GM13977 (cell line): ENCODE results near the gene SLC13A2.
"Not testable (repeated sequence)": the region's sequence is repeated elsewhere in the genome, so short reads cannot be mapped to it uniquely, and the experiment has no call there.

Experiments
- DNase-seq: peaks from one replicate; pipeline ENCODE4 v3.0.0; 2012; ENCODE audit warnings: low spot score
- CTCF ChIP-seq: IDR thresholded peaks from 2 replicates; pipeline ENCODE4 v1.5.1; 2012; ENCODE audit warnings: mild to moderate bottlenecking, control low read depth; ENCODE audit not compliant: insufficient read depth; ENCODE audit errors: extremely low read depth, missing control alignments
- in situ Hi-C: fragments of 300-500 bp; cut with MboI; formaldehyde crosslinking; loops from one replicate; pipeline ENCODE4 v1.12.0; 2022; ENCODE audit warnings: low sequenced_read_pairs, low pct_unique_long_range_greater_than_20kb, mixed read lengths, inconsistent platforms; ENCODE audit not compliant: unreplicated experiment

The SLC13A2 gene

GRCh38 chr17:28443901-28444638 is 29.4 kb upstream of the SLC13A2 start:
- DNase-seq: no peak
- TF ChIP-seq CTCF: no peak
- in situ Hi-C loops: no loop called here

- TF ChIP-seq CTCF: no peak
- in situ Hi-C loops: no loop called here
- no peak for DNase-seq
Measured at GRCh38 chr17:28446716-28447395, 26.6 kb upstream of the SLC13A2 start.

- TF ChIP-seq CTCF: no peak
- DNase-seq: no peak
- in situ Hi-C loops: no loop called here
Measured at GRCh38 chr17:28447396-28447760, 26.1 kb upstream of the SLC13A2 start.

GRCh38 chr17:28449859-28450258 is 23.6 kb upstream of the SLC13A2 start:
- TF ChIP-seq CTCF: no peak
- no peak for DNase-seq
- in situ Hi-C loops: no loop called here

GRCh38 chr17:28457890-28458289 is 15.6 kb upstream of the SLC13A2 start:
- no peak for TF ChIP-seq CTCF
- no peak for DNase-seq
- in situ Hi-C loops: no loop called here

GRCh38 chr17:28458881-28459280 is 14.6 kb upstream of the SLC13A2 start:
- in situ Hi-C loops: not testable (repeated sequence)

GRCh38 chr17:28460901-28461300 is 12.5 kb upstream of the SLC13A2 start:
- in situ Hi-C loops: no loop called here
- TF ChIP-seq CTCF: no peak
- no peak for DNase-seq

More at GRCh38 chr17:28458881-28459280, 14.6 kb upstream of the SLC13A2 start:
- not testable (repeated sequence) for DNase-seq
